Thoracic aorta (tissue), 2 donors: Measurements from ENCODE around the gene CAVIN2. TPM values are rescaled to one million over a fixed set of nuclear protein-coding genes. Genes with fewer than 3 reads are reported as not detected.

ENCODE experiments used
- ATAC-seq: fragments of 150-250 bp; one replicate; pipeline ENCODE4 v1.8.0; 2017; ENCODE audit warnings: low read depth; ENCODE audit not compliant: insufficient number of reproducible peaks, low FRiP score
- DNase-seq: peaks from one replicate; pipeline ENCODE4 v3.0.0-alpha.2; 2020; ENCODE audit warnings: low spot score
- H3K27ac ChIP-seq, 2 donors: fragments of 200-600 bp; sonication (generic); 1 replicate in 1 of 2; 2 replicates in 1 of 2; pipeline ENCODE4 v1.5.1; 2016; ENCODE audit warnings: mild to moderate bottlenecking in 2 of 2, moderate library complexity in 2 of 2
- H3K27me3 ChIP-seq: fragments of 200-600 bp; sonication (generic); replicated peaks from 2 replicates; pipeline ENCODE4 v1.6.0; 2016; ENCODE audit warnings: mild to moderate bottlenecking; ENCODE audit not compliant: insufficient read depth
- H3K36me3 ChIP-seq: fragments of 200-600 bp; sonication (generic); one replicate; pipeline ENCODE4 v1.5.1; 2016
- H3K4me1 ChIP-seq, 2 donors: fragments of 200-600 bp; sonication (generic); 1 replicate in 1 of 2; 2 replicates in 1 of 2; pipeline versions ENCODE4 v1.5.1 to v1.6.0; 2016; ENCODE audit warnings: low read depth in 2 of 2, mild to moderate bottlenecking in 1 of 2; ENCODE audit not compliant: control insufficient read depth in 1 of 2
- H3K4me3 ChIP-seq: fragments of 200-600 bp; sonication (generic); 2 replicates; pipeline ENCODE4 v1.5.1; 2016; ENCODE audit warnings: mild to moderate bottlenecking
- H3K9me3 ChIP-seq: fragments of 200-600 bp; sonication (generic); 2 replicates; pipeline ENCODE4 v1.5.1; 2016
- total RNA-seq, 2 donors: library from RNA; depleted of rRNA; stranded (reverse); fragments of >200 nt; gene quantifications; one replicate each; pipeline versions ENCODE4 v1.1.0 to v1.2.3, GENCODE V29; 2016
- TF ChIP-seq, protein P1 (sequence below): fragments of 200-600 bp; sonication (generic); IDR thresholded peaks from one replicate; pipeline ENCODE4 v1.5.1; 2019; ENCODE audit warnings: antibody characterized with exemption

CAVIN2 gene
- total RNA-seq, 2 donors from 2014 or later, result 14.9 to 15.0 TPM

- Histone ChIP-seq H3K4me3 (no peak overlapping the region), H3K27ac (no peak overlapping the region), H3K9me3 (no peaks in the 10 kb centered on the region), H3K36me3 (no peaks in the 10 kb centered on the region), H3K27me3 (no peaks in the 10 kb centered on the region), H3K4me1 (no peaks in the 10 kb centered on the region)
- no peak for DNase-seq
- TF ChIP-seq, protein P1, sequence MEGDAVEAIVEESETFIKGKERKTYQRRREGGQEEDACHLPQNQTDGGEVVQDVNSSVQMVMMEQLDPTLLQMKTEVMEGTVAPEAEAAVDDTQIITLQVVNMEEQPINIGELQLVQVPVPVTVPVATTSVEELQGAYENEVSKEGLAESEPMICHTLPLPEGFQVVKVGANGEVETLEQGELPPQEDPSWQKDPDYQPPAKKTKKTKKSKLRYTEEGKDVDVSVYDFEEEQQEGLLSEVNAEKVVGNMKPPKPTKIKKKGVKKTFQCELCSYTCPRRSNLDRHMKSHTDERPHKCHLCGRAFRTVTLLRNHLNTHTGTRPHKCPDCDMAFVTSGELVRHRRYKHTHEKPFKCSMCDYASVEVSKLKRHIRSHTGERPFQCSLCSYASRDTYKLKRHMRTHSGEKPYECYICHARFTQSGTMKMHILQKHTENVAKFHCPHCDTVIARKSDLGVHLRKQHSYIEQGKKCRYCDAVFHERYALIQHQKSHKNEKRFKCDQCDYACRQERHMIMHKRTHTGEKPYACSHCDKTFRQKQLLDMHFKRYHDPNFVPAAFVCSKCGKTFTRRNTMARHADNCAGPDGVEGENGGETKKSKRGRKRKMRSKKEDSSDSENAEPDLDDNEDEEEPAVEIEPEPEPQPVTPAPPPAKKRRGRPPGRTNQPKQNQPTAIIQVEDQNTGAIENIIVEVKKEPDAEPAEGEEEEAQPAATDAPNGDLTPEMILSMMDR, result no peak
- ATAC-seq, result no peak
Measured at GRCh38 chr2:191804766-191805165, 42.1 kb downstream of the CAVIN2 start.

DNA sequence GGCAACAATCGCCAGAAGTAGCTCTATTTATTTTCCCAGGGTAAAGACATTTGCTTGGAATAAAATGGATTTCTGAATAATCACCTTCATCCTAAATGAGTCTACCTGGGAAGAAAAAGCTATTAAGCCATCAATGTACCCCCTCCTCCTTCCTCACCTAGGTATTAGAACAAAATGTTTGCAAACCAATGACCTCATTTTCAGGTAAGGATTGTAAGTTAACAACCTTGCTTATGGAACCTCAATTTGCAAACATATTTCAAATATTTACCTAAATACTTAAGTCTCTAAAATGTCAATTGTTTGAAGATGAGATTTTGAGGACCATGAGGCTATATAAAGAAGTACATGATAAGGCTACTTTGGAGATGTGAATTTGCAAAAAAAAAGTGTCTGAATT, 43.9 kb downstream of the CAVIN2 start:
- ATAC-seq (no peak), DNase-seq (no peak)
- H3K27ac ChIP-seq, result no peak overlapping the region
- no peaks in the 10 kb centered on the region for H3K9me3 ChIP-seq
- no peaks in the 10 kb centered on the region for H3K27me3 ChIP-seq
- no peak overlapping the region for H3K4me3 ChIP-seq
- no peaks in the 10 kb centered on the region for H3K36me3 ChIP-seq
- H3K4me1 ChIP-seq, result no peaks in the 10 kb centered on the region
- TF ChIP-seq, protein P1, result no peak

DNA sequence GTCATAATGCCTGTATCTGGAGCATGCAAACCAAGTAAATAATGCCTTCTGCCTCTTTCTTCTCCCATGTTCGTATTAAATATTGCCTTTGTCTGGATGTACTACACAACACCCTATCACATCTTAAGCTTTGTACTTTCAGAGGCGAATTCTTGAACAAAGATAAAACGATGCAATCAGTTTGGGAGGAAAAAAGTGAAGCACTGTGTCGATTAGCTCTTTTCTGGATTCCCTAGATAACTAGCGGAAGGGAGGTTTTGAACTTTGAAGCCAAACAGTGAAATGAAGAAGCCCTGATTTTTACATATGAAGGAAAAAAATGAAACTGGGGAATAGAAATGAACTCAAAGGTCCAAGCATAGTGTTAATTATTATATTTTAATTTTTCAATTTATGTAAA, 44.7 kb downstream of the CAVIN2 start:
- TF ChIP-seq, protein P1, result no peak
- H3K27ac ChIP-seq, result no peak overlapping the region
- DNase-seq, result no peak
- H3K27me3 ChIP-seq, result no peaks in the 10 kb centered on the region
- no peaks in the 10 kb centered on the region for H3K9me3 ChIP-seq
- no peaks in the 10 kb centered on the region for H3K4me1 ChIP-seq
- no peak for ATAC-seq
- no peaks in the 10 kb centered on the region for H3K36me3 ChIP-seq
- no peak overlapping the region for H3K4me3 ChIP-seq

DNA sequence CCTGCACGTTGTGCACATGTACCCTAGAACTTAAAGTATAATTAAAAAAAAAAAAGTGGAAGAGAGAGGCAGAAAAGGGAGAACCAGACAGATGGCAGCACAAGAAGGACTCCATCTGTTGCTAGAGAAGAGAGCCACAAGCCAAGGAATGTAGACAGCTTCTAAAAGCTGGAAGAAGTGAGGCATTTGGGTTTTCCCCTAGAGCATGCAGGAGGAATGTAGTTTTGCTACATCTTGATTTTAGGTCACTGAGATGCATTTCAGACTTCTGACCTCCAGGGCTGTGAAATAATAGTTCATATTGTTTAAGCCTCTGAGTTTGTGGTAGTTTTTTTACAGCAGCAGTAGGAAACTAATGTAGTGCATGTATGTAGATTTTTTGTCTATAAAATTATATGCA, 46.0 kb downstream of the CAVIN2 start:
- DNase-seq (no peak), ATAC-seq (no peak)
- no peaks in the 10 kb centered on the region for H3K4me1 ChIP-seq
- no peak overlapping the region for H3K4me3 ChIP-seq
- no peaks in the 10 kb centered on the region for H3K27me3 ChIP-seq
- H3K27ac ChIP-seq, result no peak overlapping the region
- TF ChIP-seq, protein P1, result no peak
- H3K9me3 ChIP-seq, result no peaks in the 10 kb centered on the region
- H3K36me3 ChIP-seq, result no peaks in the 10 kb centered on the region

GRCh38 chr2:191799526-191799925, 47.4 kb downstream of the CAVIN2 start:
- Histone ChIP-seq H3K9me3 (no peaks in the 10 kb centered on the region), H3K36me3 (no peaks in the 10 kb centered on the region), H3K27ac (no peak overlapping the region), H3K4me3 (no peak overlapping the region), H3K4me1 (no peaks in the 10 kb centered on the region), H3K27me3 (no peaks in the 10 kb centered on the region)
- DNase-seq (no peak), ATAC-seq (no peak)
- TF ChIP-seq, protein P1, result no peak
